Globus pallidus (tissue), 1 donor: ENCODE results near the gene VPS25.

Source experiments
- DNase-seq: peaks from one replicate; pipeline ENCODE4 v3.0.0-alpha.2; 2015; ENCODE audit warnings: low spot score

Gene VPS25

DNA sequence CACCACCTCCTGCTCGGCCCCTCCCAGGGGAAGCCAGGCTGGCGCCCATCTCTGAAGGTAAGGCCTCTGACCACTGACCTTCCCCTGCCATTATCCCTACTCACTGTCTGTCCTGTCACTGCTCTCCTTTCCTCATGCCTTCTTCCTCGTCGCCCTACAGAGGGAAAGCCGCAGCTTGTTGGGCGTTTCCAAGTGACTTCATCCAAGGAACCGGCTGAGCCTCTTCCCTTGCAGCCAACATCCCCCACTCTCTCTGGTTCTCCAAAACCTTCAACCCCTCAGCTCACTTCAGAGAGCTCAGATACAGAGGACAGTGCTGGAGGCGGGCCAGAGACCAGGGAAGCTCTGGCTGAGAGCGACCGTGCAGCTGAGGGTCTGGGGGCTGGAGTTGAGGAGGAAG lies 22.2 kb downstream of the VPS25 start:
- no peak for DNase-seq

GRCh38 chr17:42796066-42796758 lies 23.0 kb downstream of the VPS25 start:
- no peak for DNase-seq

- DNase-seq: no peak
Measured at GRCh38 chr17:42797067-42798007, 24.1 kb downstream of the VPS25 start.

GRCh38 chr17:42798011-42798382 lies 24.7 kb downstream of the VPS25 start:
- DNase-seq: no peak

DNA sequence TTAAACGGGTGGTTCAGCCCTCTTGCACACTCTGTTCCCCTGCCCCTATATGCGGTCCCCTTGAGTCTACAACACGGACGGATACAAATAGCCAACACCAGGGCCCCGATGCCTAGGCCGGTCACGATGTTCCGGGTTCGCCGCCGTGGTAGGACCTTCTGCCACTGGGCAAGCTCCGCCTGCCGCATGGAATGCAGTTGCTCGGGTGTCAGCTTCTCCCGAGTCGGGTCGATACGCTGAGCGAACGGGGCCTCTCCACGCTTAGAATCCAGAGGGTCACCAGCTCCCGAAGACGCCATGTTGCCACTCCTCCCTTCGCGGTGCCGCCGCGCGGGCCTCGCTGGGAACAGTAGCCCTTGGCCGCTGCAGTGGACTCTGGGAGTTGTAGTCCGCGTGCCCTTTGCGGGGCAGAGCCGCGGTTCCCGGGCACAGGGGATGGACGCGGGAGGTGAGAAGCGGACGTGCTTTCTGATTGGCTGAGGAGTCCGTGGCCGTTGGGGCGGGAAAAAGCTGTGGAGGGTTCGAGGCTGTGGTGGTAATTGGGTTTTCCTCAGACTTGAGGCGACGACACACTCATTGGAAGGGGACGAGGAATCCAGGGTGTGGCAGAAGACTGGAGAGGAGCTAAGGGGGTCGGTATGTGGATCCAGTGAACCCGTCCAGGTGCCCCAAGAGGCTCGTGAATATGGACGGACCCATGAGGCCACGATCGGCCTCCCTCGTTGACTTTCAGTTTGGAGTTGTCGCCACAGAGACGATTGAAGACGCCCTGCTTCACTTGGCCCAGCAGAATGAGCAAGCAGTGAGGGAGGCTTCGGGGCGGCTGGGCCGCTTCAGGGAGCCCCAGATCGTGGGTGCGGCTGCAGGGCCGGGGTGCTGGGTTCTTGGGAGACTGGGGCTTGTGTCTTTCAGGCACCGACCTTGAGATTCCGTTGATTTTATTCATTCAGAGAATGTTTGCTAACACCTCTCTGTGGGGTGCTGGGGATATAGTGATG lies 25.4 kb downstream of the VPS25 start, which contains the start of the genes CNTD1 and COA3:
CNTD1 (plus strand) TSS at position 479 of the 998 bp plus-strand sequence; CDS start at position 686, 207 bp downstream.
COA3 (minus strand) TSS at position 322 of the 998 bp plus-strand sequence; CDS start at position 299, 23 bp downstream.
- peak; percentile 72 for DNase-seq

DNA sequence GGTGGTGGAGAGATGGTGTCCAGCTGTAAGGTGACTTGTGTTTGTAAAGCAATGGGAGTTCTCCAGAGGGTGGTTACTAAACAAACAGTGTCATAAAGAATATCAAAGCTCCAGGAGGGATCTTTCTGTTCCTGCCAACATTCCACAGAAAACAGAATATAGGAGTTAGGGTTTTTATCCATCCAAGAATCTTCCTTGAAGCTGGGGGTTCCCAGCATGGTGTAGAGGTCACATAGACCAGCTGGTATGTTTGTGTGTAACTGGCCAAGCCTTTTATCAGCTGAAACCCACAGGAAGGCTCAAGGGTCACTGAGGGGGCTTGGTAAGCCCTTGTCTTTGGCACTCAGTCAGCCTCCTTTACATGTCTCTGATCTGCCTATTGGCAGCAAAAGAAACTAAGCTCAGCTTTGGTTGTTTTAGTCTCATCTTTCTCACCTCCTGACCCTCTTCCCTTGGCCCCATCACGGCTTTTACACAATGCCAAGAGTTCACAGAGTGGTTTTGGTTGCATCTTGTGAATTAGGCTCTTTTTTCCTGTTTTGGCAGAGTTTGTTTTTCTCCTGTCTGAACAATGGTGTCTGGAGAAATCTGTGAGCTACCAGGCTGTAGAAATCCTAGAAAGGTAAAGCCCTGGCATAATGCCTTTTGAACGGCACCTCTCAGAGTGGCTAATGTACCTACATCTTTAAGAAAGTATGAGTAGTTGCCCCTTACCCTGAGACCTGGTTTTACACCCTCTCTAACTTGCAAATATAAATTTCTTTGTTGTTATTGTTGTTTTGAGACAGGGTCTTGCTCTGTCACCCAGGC lies 30.0 kb downstream of the VPS25 start:
- no peak for DNase-seq

DNA sequence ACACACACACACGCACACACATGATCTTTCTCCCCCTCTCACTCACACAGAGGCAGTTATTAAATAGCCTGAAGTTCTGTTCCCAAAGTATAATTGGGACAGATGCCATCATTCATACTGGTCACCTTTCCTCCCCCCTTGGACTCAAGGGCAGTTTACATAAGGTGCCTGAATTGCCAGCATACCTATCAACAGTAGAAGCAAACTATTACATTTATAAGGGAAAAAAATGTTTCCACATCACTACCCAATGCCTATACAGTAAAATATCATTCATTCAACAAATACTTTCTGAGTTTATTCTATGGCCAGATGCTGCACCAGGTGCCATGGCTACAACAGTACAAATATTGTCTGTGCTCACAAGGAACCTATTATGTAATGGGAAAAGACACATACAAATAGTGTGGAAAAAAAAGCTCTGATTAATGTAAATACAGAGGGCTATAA lies 31.7 kb downstream of the VPS25 start:
- DNase-seq: no peak

DNA sequence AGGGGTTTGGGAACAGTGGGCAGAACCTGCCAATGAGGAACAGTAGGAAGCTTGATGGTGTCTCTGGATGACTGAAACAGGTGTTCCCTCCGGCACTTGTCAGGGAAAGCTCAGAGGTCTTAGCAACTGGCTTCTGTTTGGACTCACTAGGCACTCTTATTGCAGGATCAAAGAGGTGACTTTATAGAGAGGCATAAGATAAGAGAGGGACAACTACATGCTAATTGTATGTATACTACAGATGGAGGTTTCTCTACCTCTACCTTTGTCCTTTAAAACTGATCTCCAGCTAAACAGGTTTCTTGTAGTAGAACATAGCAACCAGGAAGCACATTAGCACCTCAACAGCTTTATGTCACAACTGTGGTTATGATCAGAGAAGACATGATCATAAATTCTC lies 33.0 kb downstream of the VPS25 start:
- no peak for DNase-seq

- DNase-seq: no peak
Measured at GRCh38 chr17:42809250-42809649, 36.0 kb downstream of the VPS25 start.

GRCh38 chr17:42814633-42815399 lies 41.6 kb downstream of the VPS25 start:
- no peak for DNase-seq

DNA sequence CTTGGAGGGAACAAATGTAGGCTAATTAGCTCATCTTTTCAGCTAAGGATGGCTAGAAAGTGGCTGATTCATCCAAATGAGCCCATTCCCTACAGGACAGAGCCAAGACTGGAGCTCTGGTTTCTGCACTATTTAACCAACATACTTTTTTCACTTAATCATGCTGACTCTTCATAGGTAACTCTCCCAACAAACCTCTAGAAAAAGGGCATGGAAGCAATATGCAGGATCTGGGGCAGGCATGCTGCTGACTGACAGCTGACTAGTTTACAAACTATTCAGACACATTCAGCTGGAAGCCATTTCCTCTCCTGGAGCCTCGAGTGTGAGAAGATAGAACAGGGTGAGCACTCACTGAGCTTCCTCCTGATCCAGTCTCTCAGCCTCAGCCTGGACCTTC lies 44.6 kb downstream of the VPS25 start:
- no peak for DNase-seq

DNA sequence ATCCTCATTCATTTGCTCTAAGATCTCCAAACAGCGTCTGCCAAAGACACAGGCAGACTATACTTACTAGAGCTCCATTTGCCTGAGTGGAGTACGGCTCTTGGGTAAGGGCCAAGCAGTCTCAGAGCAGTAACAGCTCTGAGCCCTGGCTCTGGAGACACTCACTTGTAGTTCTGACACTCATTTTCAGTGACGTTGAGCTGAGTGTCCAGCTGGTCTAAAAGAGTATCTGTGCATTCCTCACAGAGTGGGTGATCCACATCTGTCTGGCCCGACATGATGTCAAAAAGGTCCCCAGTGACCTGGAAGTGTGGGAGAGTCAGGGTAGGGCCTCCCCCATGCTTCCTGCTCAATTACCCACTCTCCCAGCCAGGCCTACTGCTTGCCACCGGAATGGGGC lies 45.1 kb downstream of the VPS25 start:
- no peak for DNase-seq

- DNase-seq: no peak
Measured at GRCh38 chr17:42819939-42820535, 46.8 kb downstream of the VPS25 start.

GRCh38 chr17:42821176-42821575 lies 47.9 kb downstream of the VPS25 start:
- DNase-seq: no peak

- no peak for DNase-seq
Measured at GRCh38 chr17:42827472-42827871, 54.2 kb downstream of the VPS25 start.
